HG03066 (cell line): ENCODE measurements around the gene FAM222B.

Source experiments
- ATAC-seq: cut with Tn5 transposase; IDR thresholded peaks from one replicate; pipeline ENCODE4 v1.9.1; 2021; ENCODE audit warnings: low read depth; ENCODE audit not compliant: unreplicated experiment

Gene FAM222B

DNA sequence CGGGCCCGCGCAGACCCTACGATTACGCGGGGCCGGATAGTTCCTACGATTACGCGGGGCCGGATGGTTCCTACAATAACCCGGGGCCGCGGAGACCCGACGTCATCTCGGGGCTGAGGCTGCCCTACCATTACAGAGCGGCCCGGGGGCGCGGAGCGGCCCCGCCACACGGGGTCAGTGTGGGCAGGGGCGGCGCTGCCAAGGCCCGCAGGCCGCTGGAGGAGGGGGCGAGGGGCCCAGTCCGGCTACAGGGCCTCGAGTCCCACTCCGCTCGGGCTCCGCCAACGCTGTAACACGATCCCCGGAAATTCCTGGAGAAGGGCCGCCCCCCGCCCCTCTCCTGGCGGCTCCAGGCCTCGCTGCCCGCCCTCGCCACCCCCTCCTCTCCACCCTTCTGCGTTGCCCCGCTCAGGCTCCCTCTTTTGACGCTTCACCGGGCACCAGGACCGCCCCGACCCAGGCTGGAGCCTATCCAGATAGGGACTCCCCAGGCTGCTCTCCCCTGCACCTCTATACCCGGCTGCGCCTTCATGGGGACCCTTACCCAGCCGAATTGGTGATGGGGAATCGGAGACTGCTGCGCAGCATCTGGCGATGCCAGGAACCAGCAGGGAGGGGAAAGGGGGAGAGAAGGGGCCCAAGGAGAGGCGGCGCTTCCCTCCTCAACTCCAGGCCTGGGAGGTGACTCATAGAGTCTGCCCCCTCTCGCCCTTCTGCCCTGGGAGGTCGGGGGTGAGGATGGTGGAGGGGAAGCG is 124.8 kb downstream of the FAM222B start, which contains the start of gene RAB34:
TSS of gene RAB34 (minus strand) at position 291 of the 755 bp plus-strand sequence. CDS start 602 bp downstream, outside the sequence.
- ATAC-seq = no peak

GRCh38 chr17:28716740-28717577 is 125.6 kb downstream of the FAM222B start:
- ATAC-seq = no peak

- no peak for ATAC-seq
Observed at GRCh38 chr17:28715217-28715616, 127.4 kb downstream of the FAM222B start.

DNA sequence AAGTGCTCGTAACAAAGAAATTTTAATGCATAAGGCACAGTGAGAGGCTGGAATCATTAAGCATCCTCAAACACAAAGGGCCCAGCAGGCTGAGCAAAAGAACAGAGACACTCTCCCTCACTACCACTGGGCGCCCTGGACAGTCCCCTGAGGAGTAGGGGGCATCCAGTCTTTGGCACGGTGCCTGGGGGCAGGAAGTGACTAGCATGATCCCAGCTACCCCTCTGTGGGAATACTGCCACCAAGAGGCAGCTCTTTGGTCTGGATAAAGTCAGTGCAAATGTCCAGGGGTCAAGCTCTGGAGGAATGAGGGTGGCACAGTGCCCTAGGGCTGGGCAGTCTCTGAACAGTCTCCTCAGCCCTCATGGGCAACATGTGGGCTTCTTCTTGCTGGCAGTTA is 128.3 kb downstream of the FAM222B start:
- ATAC-seq = no peak

DNA sequence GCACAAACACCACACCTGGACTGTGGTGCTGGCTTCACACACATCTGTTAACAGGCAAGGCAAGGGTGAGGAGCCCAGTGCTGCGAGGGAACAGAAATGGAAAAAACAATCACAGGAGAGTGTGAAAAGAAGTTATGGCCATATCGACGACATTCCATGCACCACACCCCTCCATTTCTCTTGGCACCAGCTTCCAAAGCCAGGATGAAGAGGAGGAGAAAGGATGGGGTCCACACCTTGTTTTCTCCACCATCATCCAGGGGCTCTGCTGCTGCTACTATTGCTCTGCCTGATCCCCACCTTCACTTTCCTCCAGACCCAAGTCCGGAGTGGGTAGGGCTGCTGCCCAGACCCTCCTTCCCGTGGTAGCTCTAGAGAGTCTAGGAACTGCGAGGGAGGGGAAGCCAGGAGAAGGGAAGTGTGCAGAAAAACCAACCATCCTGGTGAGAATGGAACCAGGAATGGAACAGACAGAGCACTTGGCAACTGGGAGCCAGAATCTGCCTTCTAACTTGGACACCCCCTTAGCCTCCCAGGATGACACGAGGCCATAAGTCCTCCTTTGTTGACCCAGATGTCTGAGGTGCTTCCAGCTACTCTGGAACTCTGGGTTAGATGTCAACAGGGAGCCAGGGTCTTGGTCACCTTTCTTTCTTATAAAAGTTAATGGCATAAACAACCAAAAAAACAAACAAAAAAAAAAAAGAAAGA is 129.7 kb downstream of the FAM222B start:
- ATAC-seq = no peak

DNA sequence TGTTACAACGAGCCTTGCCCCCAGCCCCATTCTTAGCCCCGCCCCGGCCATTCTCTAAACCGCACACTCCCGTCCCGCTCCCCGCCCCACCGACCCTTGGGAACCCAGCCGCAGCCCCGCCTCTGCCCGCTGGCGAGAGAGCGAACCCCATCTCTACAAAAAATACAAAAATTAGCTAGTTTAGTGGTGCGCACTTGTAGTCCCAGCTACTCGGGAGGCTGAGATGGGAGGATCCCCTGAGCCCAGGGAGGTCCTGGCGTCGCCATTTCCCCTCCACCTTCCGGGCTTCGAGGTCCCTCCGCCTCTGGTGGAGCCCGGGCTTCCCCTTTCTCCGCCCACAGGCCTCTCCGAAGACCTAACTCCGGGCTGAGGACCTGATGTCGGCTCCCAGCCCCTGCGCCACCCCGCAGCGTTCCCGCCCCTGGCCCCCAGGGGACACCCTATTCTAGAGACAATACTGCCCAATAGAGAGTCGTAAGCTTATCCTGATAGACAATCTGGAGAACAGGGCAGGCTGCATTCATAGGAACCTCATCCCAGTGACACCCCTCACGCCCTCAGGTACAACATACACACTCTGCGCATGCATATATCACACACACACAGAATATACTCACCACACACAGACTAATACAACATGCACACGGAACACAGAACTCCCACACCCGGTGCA is 130.4 kb downstream of the FAM222B start:
- ATAC-seq = no peak

GRCh38 chr17:28711723-28712031 is 130.9 kb downstream of the FAM222B start, which contains the start of gene PROCA1:
TSS of gene PROCA1 (minus strand) at chr17:28711888. CDS start at chr17:28711660, 228 bp downstream.
- peak; percentile 22 for ATAC-seq

DNA sequence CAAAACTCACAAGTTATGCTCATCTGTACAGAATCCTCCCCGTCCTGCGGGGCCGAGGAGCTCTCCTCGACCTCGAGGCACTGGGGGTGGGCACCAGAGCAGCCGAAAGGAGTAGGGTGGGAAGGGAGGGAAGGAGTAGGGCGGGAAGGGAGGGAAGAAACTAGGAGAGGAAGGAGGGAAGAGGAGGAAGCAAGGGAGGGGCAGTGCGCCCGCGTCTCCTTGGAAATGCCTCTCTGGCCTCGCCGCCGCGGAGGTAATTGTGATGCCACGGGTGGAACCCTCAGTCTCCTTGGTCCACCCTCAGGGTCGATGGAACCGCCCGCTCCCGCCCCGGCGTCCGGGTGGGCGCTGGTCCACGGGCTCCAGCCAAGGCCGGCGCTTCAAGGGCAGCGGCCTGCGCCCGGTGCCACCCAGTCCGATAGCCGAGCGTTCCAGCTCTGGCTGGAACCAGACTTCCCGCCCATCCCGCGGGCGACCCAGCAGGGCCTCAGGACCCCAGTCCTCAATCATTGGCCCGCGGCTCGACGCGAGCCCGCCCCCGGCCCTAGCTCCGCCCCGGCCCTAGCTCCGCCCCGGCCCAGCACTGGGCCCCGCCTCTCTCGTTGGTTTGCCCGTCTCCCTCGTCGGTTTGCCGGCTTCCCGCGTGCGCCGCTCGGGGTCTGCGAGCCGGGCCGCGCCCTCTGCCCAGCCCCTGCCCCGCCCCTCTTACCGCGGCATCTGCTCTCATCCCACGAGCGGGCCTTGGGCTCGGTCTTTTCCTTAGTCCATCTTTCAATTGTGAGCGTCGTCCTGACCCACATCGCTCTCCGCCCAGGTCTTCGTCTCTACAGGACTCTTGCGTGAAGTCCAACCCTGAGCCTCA is 131.5 kb downstream of the FAM222B start:
- peak; percentile 71 for ATAC-seq

- no peak for ATAC-seq
Observed at GRCh38 chr17:28707339-28707720, 135.3 kb downstream of the FAM222B start.

DNA sequence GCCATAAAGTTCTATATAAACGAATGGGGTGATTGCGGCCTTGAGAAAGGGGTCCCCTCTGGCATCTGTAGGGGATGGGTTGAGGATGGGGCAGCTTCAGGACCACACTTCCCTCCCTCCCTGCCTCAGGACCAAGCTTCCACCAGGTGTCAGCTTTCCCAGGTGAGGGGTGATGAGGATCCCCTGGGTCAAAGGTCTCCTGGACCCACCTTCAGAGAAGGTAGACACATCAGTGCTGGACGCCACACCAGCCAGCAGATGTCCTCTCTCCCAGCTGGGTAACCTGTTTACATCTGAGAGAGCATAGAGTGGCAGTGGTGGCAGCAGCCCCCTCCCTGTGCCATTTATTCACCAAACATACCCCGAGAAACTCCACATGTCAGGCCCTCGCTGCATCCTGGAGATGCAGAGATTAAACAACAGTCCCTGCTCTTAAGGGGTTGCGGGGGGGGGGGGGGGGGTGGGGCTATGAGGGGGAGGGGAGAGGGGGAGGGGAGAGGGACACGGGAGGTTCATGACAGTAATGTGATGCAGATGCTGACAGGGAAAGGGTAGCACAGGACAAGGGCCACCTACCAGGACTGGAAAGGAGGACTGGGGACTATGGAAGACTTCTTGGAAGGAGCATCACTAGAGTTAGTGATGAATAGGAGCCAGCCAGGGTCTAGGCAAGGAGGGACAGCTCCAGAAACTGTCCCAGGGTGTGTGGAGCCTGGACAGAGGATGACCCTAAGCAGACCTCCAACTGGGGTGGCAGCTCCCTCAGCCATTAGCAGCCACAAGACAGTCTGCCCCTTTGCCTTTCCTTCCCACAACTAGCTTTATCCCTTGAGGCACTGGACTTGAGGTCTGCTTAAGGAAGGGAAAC is 135.9 kb downstream of the FAM222B start:
- no peak for ATAC-seq
